Measurements from ENCODE around the gene ANGPTL4. TPM values are rescaled to one million over a fixed set of nuclear protein-coding genes. Genes with fewer than 3 reads are reported as not detected.
"Not testable (repeated sequence)": the region's sequence is repeated elsewhere in the genome, so short reads cannot be mapped to it uniquely, and the experiment has no call there.

ANGPTL4 gene
- polyA plus RNA-seq, 1 donor from 2014 or later, result not detected

DNA sequence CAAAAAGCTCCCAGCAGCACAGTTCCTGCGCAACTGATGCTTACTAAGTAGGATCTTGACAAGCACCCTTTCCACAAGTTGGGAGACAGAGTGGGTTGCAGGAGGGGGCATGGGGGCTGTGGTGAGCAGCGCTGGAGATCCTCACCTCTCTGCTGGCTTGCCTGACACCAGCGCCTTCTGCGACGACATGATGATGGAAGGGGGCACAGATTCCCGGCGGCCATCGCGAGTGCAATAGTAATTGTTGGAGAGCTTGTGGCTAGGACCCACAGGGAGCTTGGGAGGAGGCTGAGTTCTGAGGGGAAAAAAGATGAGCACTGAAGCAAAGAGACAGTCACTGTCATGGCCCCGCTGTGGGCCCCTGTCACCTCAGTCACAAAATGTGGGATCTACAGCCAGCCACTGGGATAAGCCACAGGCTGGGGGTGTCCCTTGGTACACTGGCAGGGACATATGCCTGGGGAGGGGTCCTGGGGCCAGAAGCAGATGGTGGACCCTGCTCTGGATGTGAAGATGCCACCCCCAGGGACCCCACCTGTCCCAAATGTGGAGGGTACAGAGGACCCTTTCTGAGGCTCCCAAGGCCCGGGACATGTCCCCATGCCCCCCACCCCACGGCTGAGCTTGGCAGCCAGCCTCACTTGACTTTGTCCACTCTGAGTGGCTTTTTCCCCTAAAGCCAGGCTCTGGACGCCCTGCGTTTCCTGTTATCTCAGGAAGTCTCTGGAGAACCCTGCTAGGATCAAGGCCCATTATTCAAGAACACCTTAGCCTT lies 47.4 kb upstream of the ANGPTL4 start:
- no peaks in the 10 kb centered on the region for H3K9me2 ChIP-seq (ENCODE audit: insufficient read depth, low read length)
- H3K79me2 ChIP-seq (replicated peaks; ENCODE audit: insufficient read depth, low read length), result peaks cover 17% of the 10 kb centered on the region
- no peaks in the 10 kb centered on the region for H3K9me3 ChIP-seq (ENCODE audit: low read length)
- no peaks in the 10 kb centered on the region for H4K20me1 ChIP-seq (ENCODE audit: insufficient read depth)
- no peak overlapping the region for H3K4me2 ChIP-seq (ENCODE audit: low read length)
- no peaks in the 10 kb centered on the region for H3K27me3 ChIP-seq (ENCODE audit: insufficient read depth, low read depth, low read length)
- no peak overlapping the region for H2AFZ ChIP-seq (ENCODE audit: low read depth, low read length)
- H3K36me3 ChIP-seq (ENCODE audit: insufficient read depth, low read length), result no peaks in the 10 kb centered on the region
- no peaks in the 10 kb centered on the region for H3F3A ChIP-seq (ENCODE audit: insufficient read depth, low read length, poor library complexity, severe bottlenecking)
- H3K9ac ChIP-seq (ENCODE audit: low read length), result no peak overlapping the region
- TF ChIP-seq TAF1 (IDR thresholded peaks at IDR 0.05; ENCODE audit: low read depth), result no peak
- TF ChIP-seq, protein P1, sequence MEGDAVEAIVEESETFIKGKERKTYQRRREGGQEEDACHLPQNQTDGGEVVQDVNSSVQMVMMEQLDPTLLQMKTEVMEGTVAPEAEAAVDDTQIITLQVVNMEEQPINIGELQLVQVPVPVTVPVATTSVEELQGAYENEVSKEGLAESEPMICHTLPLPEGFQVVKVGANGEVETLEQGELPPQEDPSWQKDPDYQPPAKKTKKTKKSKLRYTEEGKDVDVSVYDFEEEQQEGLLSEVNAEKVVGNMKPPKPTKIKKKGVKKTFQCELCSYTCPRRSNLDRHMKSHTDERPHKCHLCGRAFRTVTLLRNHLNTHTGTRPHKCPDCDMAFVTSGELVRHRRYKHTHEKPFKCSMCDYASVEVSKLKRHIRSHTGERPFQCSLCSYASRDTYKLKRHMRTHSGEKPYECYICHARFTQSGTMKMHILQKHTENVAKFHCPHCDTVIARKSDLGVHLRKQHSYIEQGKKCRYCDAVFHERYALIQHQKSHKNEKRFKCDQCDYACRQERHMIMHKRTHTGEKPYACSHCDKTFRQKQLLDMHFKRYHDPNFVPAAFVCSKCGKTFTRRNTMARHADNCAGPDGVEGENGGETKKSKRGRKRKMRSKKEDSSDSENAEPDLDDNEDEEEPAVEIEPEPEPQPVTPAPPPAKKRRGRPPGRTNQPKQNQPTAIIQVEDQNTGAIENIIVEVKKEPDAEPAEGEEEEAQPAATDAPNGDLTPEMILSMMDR (IDR thresholded peaks at IDR 0.05; ENCODE audit: poor library complexity, severe bottlenecking), result no peak
- TF ChIP-seq REST (IDR thresholded peaks at IDR 0.05; ENCODE audit: borderline replicate concordance), result no peak
- TF ChIP-seq POLR2AphosphoS5 (IDR thresholded peaks at IDR 0.05), result no peak
- no peak for TF ChIP-seq SMC3 (conservative IDR thresholded peaks at IDR 0.05; ENCODE audit: poor library complexity)
- TF ChIP-seq MXI1 (conservative IDR thresholded peaks at IDR 0.05; ENCODE audit: poor library complexity, severe bottlenecking), result no peak
- TF ChIP-seq RAD21 (conservative IDR thresholded peaks at IDR 0.05), result no peak
- TF ChIP-seq EZH2 (IDR thresholded peaks at IDR 0.05; ENCODE audit: borderline replicate concordance, insufficient read depth, low read length, poor library complexity, severe bottlenecking), result no peak
- TF ChIP-seq EP300 (conservative IDR thresholded peaks at IDR 0.05; ENCODE audit: poor library complexity, severe bottlenecking), result no peak
- no peak overlapping the region for H3K27ac ChIP-seq (ENCODE audit: low read length)
- no peak overlapping the region for H3K4me3 ChIP-seq (ENCODE audit: low read length)

- H3K36me3 ChIP-seq (ENCODE audit: insufficient read depth, low read length); H4K20me1 ChIP-seq (ENCODE audit: insufficient read depth); H3K9me3 ChIP-seq (ENCODE audit: low read length); H2AFZ ChIP-seq (ENCODE audit: low read depth, low read length); H3K27ac ChIP-seq (ENCODE audit: low read length); H3K4me3 ChIP-seq (ENCODE audit: low read length); H3K27me3 ChIP-seq (ENCODE audit: insufficient read depth, low read depth, low read length); H3K4me2 ChIP-seq (ENCODE audit: low read length); H3F3A ChIP-seq (ENCODE audit: insufficient read depth, low read length, poor library complexity, severe bottlenecking); H3K9me2 ChIP-seq (ENCODE audit: insufficient read depth, low read length); H3K9ac ChIP-seq (ENCODE audit: low read length): not testable (repeated sequence)
- peaks cover 29% of the 10 kb centered on the region for H3K79me2 ChIP-seq (replicated peaks; ENCODE audit: insufficient read depth, low read length)
Observed at GRCh38 chr19:8318835-8319234, 45.1 kb upstream of the ANGPTL4 start.
